H54 (cell line): ENCODE results near the gene SHOC2.

Experiments
- DNase-seq: peaks from one replicate; pipeline ENCODE4 v3.0.0; 2011; ENCODE audit warnings: low spot score, mixed read lengths; ENCODE audit not compliant: insufficient read length
- FAIRE-seq: peaks from 3 replicates; lab custom pipeline; 2011; peaks lifted over from hg19 to GRCh38; lab: Jason Lieb, UNC
- POLR2A ChIP-seq: IDR thresholded peaks from 2 replicates; pipeline ENCODE4 v1.6.1; 2011; ENCODE audit warnings: low read depth, mild to moderate bottlenecking, low read length

SHOC2 gene

GRCh38 chr10:110916554-110917346, 2.7 kb upstream of the SHOC2 start:
- FAIRE-seq (peak; percentile 27), DNase-seq (no peak)
- TF ChIP-seq POLR2A: no peak

GRCh38 chr10:110918269-110918642, 1.1 kb upstream of the SHOC2 start:
- FAIRE-seq: peak; percentile 81
- no peak for TF ChIP-seq POLR2A
- DNase-seq: peak; percentile 72

GRCh38 chr10:110918643-110919348, 608 bp upstream of the SHOC2 start, which contains the start of gene BBIP1:
BBIP1 (minus strand) TSS chr10:110919180; CDS start chr10:110918157, 1,023 bp downstream.
- FAIRE-seq (peak; percentile 99), DNase-seq (peak; percentile 81)
- TF ChIP-seq POLR2A: peak; percentile 67

GRCh38 chr10:110919971-110920881, 822 bp downstream of the SHOC2 start:
- no peak for TF ChIP-seq POLR2A
- DNase-seq (peak; percentile 19), FAIRE-seq (peak; percentile 33)

- DNase-seq (no peak), FAIRE-seq (peak; percentile 57)
- no peak for TF ChIP-seq POLR2A
Observed at GRCh38 chr10:110923856-110924493, 4.6 kb downstream of the SHOC2 start.

GRCh38 chr10:110927461-110927860, 8.1 kb downstream of the SHOC2 start:
- TF ChIP-seq POLR2A: no peak
- no peak for DNase-seq
- no peak for FAIRE-seq

GRCh38 chr10:110931769-110932381, 12.5 kb downstream of the SHOC2 start:
- DNase-seq (no peak), FAIRE-seq (no peak)
- no peak for TF ChIP-seq POLR2A

DNA sequence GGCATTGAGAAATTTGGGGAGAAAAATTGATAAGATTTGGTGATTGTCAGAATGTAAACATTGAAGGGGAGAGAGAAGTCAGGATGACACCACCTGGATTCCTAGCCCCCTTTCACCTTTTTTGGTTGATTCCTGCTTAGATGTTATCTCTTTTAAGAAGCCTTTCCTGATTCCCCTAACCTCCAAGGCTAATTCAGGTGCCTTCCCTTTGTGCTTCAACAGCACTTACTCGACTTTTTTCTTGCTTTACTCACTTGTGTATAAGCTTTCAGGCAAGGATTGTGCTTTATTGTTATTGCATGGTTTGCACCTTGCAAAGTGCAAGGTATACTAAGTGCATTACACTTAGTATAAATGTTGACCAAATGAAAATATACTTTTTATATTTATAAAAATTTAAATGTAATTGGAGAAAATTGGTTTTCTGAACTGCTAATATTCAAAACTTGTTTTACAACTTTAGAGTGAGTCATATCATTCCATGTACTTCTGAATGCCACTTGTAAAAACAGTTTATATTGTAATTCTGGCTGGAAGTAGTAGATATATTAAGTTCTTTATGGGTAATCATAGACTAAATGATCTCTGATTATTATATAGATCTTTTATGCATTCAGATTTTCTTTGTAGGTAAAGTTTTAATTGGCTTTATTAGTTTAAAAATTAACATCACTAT, 13.2 kb downstream of the SHOC2 start:
- no peak for TF ChIP-seq POLR2A
- DNase-seq: no peak
- FAIRE-seq: no peak

DNA sequence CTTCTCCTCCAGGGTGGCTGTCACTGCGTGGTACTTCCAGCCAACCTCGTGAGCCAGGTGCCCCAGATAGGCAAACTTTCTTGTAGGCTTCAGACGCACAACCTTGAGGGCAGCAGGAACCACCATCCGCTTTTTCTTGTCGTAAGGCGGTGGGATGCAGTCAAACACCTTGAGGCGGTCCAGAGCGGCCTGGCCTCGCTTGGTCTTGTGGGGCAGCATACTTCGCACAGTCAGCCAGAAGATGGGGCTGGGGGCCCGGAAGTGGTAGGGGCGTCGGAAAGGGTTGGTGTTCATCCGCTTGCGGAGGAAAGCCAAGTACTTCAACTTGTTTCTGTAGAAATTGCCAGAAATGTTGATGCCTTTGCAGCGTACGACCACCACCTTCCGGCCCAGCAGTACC, 17.4 kb downstream of the SHOC2 start:
- no peak for FAIRE-seq

GRCh38 chr10:110939419-110939818, 20.0 kb downstream of the SHOC2 start:
- DNase-seq (no peak), FAIRE-seq (no peak)
- TF ChIP-seq POLR2A: no peak

More for the DNA sequence above, 17.4 kb downstream of the SHOC2 start:
- no peak for DNase-seq
- no peak for TF ChIP-seq POLR2A

GRCh38 chr10:110944792-110945396, 25.5 kb downstream of the SHOC2 start:
- DNase-seq (no peak), FAIRE-seq (no peak)
- TF ChIP-seq POLR2A: no peak

DNA sequence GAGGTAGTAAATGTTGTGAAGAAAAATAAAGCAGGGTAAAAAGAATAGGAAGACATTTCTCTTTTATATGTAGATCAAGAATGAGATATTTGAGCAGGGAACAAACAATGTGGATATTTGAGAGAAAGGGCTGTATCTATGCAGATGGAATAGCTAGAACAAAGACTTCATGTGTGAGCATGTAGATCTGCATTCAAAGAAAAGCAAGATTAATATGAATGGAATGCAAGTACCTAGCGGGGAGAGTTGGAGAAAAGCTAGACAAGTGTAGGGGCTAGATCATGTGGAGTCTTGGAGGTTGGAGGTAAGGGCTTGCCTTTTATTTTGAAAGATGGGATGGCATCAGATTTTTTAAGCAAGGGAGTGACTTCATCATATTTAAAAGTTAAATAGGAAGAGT, 27.1 kb downstream of the SHOC2 start:
- DNase-seq: no peak
- FAIRE-seq: no peak
- TF ChIP-seq POLR2A: no peak
